Measurements from ENCODE around the gene GPR63. TPM values are rescaled to one million over a fixed set of nuclear protein-coding genes. Genes with fewer than 3 reads are reported as not detected.
"Not testable (repeated sequence)": the region's sequence is repeated elsewhere in the genome, so short reads cannot be mapped to it uniquely, and the experiment has no call there.

Gene GPR63
- total RNA-seq (1 to 10 TPM in 3 of 6 donors, under 1 TPM in 3; 0.69 to 1.4 (median 1.1) TPM), polyA plus RNA-seq (under 1 TPM; 0.42 to 0.82 TPM)

GRCh38 chr6:96837081-96837971, at the start of gene GPR63:
Gene GPR63 (minus strand): TSS chr6:96837477. CDS start chr6:96799731, 37,746 bp downstream.
- ATAC-seq = peak; percentile 86 to 93 (median 92)
- intact Hi-C loops (cut with DNase I) = no loop called here
- H3K36me3 ChIP-seq = no peaks in the 10 kb centered on the region
- no peaks in the 10 kb centered on the region for H3K4me1 ChIP-seq
- peak; percentile 59 to 88 (median 67) for DNase-seq
- peak within 1 kb of the TSS; percentile 65 to 82 (median 76) for H3K4me3 ChIP-seq
- H3K27ac ChIP-seq = peak within 1 kb of the TSS in 3 of 4 donors; percentile 31 to 52 (median 37)
- TF ChIP-seq, protein P1, sequence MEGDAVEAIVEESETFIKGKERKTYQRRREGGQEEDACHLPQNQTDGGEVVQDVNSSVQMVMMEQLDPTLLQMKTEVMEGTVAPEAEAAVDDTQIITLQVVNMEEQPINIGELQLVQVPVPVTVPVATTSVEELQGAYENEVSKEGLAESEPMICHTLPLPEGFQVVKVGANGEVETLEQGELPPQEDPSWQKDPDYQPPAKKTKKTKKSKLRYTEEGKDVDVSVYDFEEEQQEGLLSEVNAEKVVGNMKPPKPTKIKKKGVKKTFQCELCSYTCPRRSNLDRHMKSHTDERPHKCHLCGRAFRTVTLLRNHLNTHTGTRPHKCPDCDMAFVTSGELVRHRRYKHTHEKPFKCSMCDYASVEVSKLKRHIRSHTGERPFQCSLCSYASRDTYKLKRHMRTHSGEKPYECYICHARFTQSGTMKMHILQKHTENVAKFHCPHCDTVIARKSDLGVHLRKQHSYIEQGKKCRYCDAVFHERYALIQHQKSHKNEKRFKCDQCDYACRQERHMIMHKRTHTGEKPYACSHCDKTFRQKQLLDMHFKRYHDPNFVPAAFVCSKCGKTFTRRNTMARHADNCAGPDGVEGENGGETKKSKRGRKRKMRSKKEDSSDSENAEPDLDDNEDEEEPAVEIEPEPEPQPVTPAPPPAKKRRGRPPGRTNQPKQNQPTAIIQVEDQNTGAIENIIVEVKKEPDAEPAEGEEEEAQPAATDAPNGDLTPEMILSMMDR (IDR thresholded peaks at IDR 0.05) = no peak
- no peak for FAIRE-seq
- no peaks in the 10 kb centered on the region for H3K9me3 ChIP-seq
- 0% methylated on average over 68 to 80 of the region's 80 CpGs for WGBS, 2 donors
- no peaks in the 10 kb centered on the region for H3K27me3 ChIP-seq

DNA sequence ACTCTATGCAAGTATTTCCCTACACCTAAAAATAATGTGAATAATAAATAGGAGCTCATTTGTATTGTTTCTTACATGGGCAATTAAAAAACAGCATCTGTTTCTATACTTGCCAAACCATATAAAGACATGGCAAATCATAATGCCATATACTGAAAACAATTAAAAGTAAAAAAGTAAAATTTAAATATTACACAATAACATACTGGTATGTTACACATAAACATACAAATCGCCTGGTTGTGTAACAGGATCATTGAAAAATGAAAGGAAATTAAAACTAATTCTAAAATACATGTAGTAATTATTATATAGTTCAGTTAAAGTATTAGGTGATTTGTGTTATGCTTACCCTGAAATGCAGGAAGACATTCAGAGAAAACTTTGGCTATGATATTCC, 49.2 kb upstream of the GPR63 start:
- no peak for DNase-seq
- Histone ChIP-seq H3K9me3 (no peaks in the 10 kb centered on the region), H3K27me3 (no peaks in the 10 kb centered on the region), H3K4me1 (no peaks in the 10 kb centered on the region), H3K4me3 (no peak overlapping the region), H3K27ac (no peak overlapping the region), H3K36me3 (peaks cover 0 to 13% (median 7%) of the 10 kb centered on the region in 3 donors)
- no peak for FAIRE-seq
- intact Hi-C loops (cut with DNase I) = no loop called here
- no peak for ATAC-seq
- WGBS, 2 donors = 76 to 83% methylated on average over 1 of the region's 1 CpG
- TF ChIP-seq, protein P1 (IDR thresholded peaks at IDR 0.05) = no peak

DNA sequence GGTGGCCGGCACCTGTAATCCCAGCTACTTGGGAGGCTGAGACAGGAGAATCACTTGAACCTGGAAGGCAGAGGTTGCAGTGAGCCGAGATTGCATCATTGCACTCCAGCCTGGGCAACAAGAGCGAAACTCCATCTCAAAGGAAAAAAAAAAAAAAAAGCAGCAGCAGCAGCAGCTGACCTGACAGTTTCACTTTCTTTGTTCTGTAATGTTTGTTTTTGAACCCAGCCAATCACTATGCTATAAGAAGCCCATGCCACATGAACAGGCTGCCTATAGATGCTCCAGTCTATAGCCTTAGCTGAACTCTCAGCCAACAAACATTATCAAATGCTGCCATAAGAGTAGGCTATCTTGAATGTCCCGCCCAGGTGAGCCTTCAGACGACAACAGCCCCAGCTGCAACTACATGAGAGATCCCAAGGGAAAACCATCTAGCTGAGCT, 47.9 kb upstream of the GPR63 start:
- H3K27me3 ChIP-seq; H3K9me3 ChIP-seq; H3K4me1 ChIP-seq; FAIRE-seq; DNase-seq; H3K4me3 ChIP-seq; H3K27ac ChIP-seq; intact Hi-C loops (cut with DNase I); H3K36me3 ChIP-seq: not testable (repeated sequence)
- WGBS, 2 donors = 53 to 59% methylated on average over 5 of the region's 5 CpGs
- peak in 1 of 4 donors; percentile 30 for ATAC-seq

- no peak for ATAC-seq
- no peaks in the 10 kb centered on the region for H3K36me3 ChIP-seq
- H3K27ac ChIP-seq = no peak overlapping the region
- no peak overlapping the region for H3K4me3 ChIP-seq
- no peaks in the 10 kb centered on the region for H3K9me3 ChIP-seq
- H3K27me3 ChIP-seq = no peaks in the 10 kb centered on the region
- no peak for DNase-seq
- TF ChIP-seq, protein P1 (IDR thresholded peaks at IDR 0.05) = no peak
- H3K4me1 ChIP-seq = no peaks in the 10 kb centered on the region
- no peak for FAIRE-seq
- intact Hi-C loops (cut with DNase I) = no loop called here
Observed at GRCh38 chr6:96878143-96878542, 40.9 kb upstream of the GPR63 start.

GRCh38 chr6:96876886-96877545, 39.7 kb upstream of the GPR63 start:
- 85 to 89% methylated on average over 9 of the region's 9 CpGs for WGBS, 2 donors
- TF ChIP-seq, protein P1 (IDR thresholded peaks at IDR 0.05) = no peak
- Histone ChIP-seq H3K9me3 (no peaks in the 10 kb centered on the region), H3K36me3 (no peaks in the 10 kb centered on the region), H3K4me3 (no peak overlapping the region), H3K27me3 (no peaks in the 10 kb centered on the region), H3K27ac (no peak overlapping the region), H3K4me1 (no peaks in the 10 kb centered on the region)
- ATAC-seq = no peak
- intact Hi-C loops (cut with DNase I) = no loop called here
- DNase-seq = no peak
- FAIRE-seq = no peak
